IMR-90 (cell line): ENCODE measurements around the gene RAPGEF1. TPM values are rescaled to one million over a fixed set of nuclear protein-coding genes. Genes with fewer than 3 reads are reported as not detected.

ENCODE experiments used
- ATAC-seq: fragments of 200-7000 bp; cut with Tn5 transposase; 2 replicates; pipeline ENCODE4 v1.9.1; 2020; ENCODE audit warnings: low read depth, mild to moderate bottlenecking, moderate library complexity
- BruUV-seq: library from RNA; stranded (reverse); fragments of 400-500 nt; replicated peaks from 2 replicates; lab custom pipeline; 2021; lab: Mats Ljungman, UMichigan
- CTCF ChIA-PET: fragments of 300-600 bp; formaldehyde crosslinking; extraction: SDS; loops from one replicate; lab custom pipeline; 2021; ENCODE audit warnings: antibody characterized with exemption; lab: Yijun Ruan, JAX
- POLR2A ChIA-PET: fragments of 300-600 bp; sonication (Branson Sonifier 250); formaldehyde crosslinking; loops from one replicate; lab custom pipeline; 2022; ENCODE audit warnings: antibody characterized with exemption; ENCODE audit not compliant: unreplicated experiment; lab: Charles Lee
- DNase-seq: peaks from one replicate; pipeline ENCODE4 v3.0.0; 2013
- H2AFZ ChIP-seq: replicated peaks from 2 replicates; pipeline ENCODE3; 2013; ENCODE audit warnings: low read length, mild to moderate bottlenecking; ENCODE audit not compliant: poor library complexity
- H2AK5ac ChIP-seq: 2 replicates; pipeline ENCODE4 v1.6.1; 2013; ENCODE audit warnings: low read depth, low read length, inconsistent platforms
- H2AK9ac ChIP-seq: replicated peaks from 2 replicates; pipeline ENCODE3; 2013; ENCODE audit warnings: mild to moderate bottlenecking, low read depth, low read length, moderate library complexity; ENCODE audit not compliant: poor library complexity
- H2BK120ac ChIP-seq: 2 replicates; pipeline ENCODE4 v1.6.1; 2013; ENCODE audit warnings: low read depth, low read length, inconsistent platforms
- H2BK15ac ChIP-seq: 3 replicates; pipeline ENCODE4 v1.6.1; 2013; ENCODE audit warnings: low read depth, low read length, inconsistent platforms
- H2BK20ac ChIP-seq: 2 replicates; pipeline ENCODE4 v1.6.1; 2013; ENCODE audit warnings: low read depth, mild to moderate bottlenecking, inconsistent platforms, low read length, moderate library complexity
- H2BK5ac ChIP-seq: 2 replicates; pipeline ENCODE4 v1.6.1; 2013; ENCODE audit warnings: mild to moderate bottlenecking, low read depth, low read length, inconsistent platforms; ENCODE audit not compliant: poor library complexity, severe bottlenecking
- H3K14ac ChIP-seq: replicated peaks from 2 replicates; pipeline ENCODE4 v1.6.1; 2013; ENCODE audit warnings: low read depth, low read length, inconsistent platforms
- H3K18ac ChIP-seq: 2 replicates; pipeline ENCODE4 v1.6.1; 2013; ENCODE audit warnings: low read depth, low read length, control low read depth
- H3K23ac ChIP-seq: 2 replicates; pipeline ENCODE4 v1.6.1; 2013; ENCODE audit warnings: low read depth, low read length, inconsistent platforms
- H3K27ac ChIP-seq: 2 replicates; pipeline ENCODE4 v1.5.1; 2013; ENCODE audit warnings: mild to moderate bottlenecking, control low read depth, low read length; ENCODE audit not compliant: insufficient read depth
- H3K27me3 ChIP-seq: 2 replicates; pipeline ENCODE4 v1.6.1; 2013; ENCODE audit warnings: low read length; ENCODE audit not compliant: control insufficient read depth, insufficient read depth
- H3K36me3 ChIP-seq: 2 replicates; pipeline ENCODE4 v1.6.1; 2013; ENCODE audit warnings: low read length, mixed read lengths; ENCODE audit not compliant: control insufficient read depth, insufficient read depth
- H3K4ac ChIP-seq: 2 replicates; pipeline ENCODE4 v1.6.1; 2013; ENCODE audit warnings: low read depth, low read length, inconsistent platforms
- H3K4me1 ChIP-seq: 2 replicates; pipeline ENCODE4 v1.6.1; 2013; ENCODE audit warnings: low read length, mixed read lengths; ENCODE audit not compliant: control insufficient read depth, insufficient read depth
- H3K4me2 ChIP-seq: 2 replicates; pipeline ENCODE4 v1.6.1; 2013; ENCODE audit warnings: low read depth, mild to moderate bottlenecking, control low read depth, low read length, moderate library complexity
- H3K4me3 ChIP-seq: 2 replicates; pipeline ENCODE4 v1.5.1; 2013; ENCODE audit warnings: low read depth, mild to moderate bottlenecking, control low read depth, low read length, moderate library complexity; ENCODE audit not compliant: insufficient read depth
- H3K56ac ChIP-seq: 2 replicates; pipeline ENCODE4 v1.6.1; 2013; ENCODE audit warnings: low read length, inconsistent platforms; ENCODE audit not compliant: insufficient read depth; ENCODE audit errors: extremely low read depth
- H3K79me1 ChIP-seq, 2 experiments: 2 replicates each; pipeline ENCODE4 v1.6.1; 2013; ENCODE audit warnings: low read length in 2 of 2, inconsistent platforms in 1 of 2, low read depth in 1 of 2
- H3K9ac ChIP-seq: 2 replicates; pipeline ENCODE4 v1.6.1; 2013; ENCODE audit warnings: low read depth, low read length, control low read depth
- H3K9me1 ChIP-seq: 2 replicates; pipeline ENCODE4 v1.6.1; 2013; ENCODE audit warnings: low read length, inconsistent platforms; ENCODE audit not compliant: insufficient read depth
- H3K9me3 ChIP-seq: 2 replicates; pipeline ENCODE4 v1.6.1; 2013; ENCODE audit warnings: low read length; ENCODE audit not compliant: control insufficient read depth, insufficient read depth
- H4K20me1 ChIP-seq: 2 replicates; pipeline ENCODE4 v1.6.1; 2013; ENCODE audit warnings: low read length, inconsistent platforms; ENCODE audit not compliant: insufficient read depth
- H4K5ac ChIP-seq: 2 replicates; pipeline ENCODE4 v1.6.1; 2013; ENCODE audit warnings: mild to moderate bottlenecking, low read depth, low read length, control low read depth
- H4K8ac ChIP-seq, 2 experiments: 2 replicates each; pipeline ENCODE4 v1.6.1; 2013; ENCODE audit warnings: low read depth in 2 of 2, low read length in 2 of 2, control low read depth in 1 of 2, inconsistent platforms in 1 of 2
- H4K91ac ChIP-seq: 2 replicates; pipeline ENCODE4 v1.6.1; 2013; ENCODE audit warnings: low read depth, low read length, inconsistent platforms; ENCODE audit not compliant: insufficient read depth
- BHLHE40 ChIP-seq: fragments of 150-350 bp; IDR thresholded peaks from 2 replicates; pipeline ENCODE4 v1.6.1; 2016; ENCODE audit warnings: mild to moderate bottlenecking, low read depth, low read length
- CEBPB ChIP-seq: IDR thresholded peaks from 2 replicates; pipeline ENCODE4 v1.6.1; 2012; ENCODE audit warnings: low read depth, low read length, improper control_type of control experiment
- FOS ChIP-seq: fragments of 150-350 bp; IDR thresholded peaks from 2 replicates; pipeline ENCODE4 v1.6.1; 2016; ENCODE audit warnings: low read depth, low read length
- MAFK ChIP-seq: IDR thresholded peaks from 2 replicates; pipeline ENCODE4 v1.6.1; 2012; ENCODE audit warnings: low read depth, low read length, improper control_type of control experiment
- MAZ ChIP-seq: IDR thresholded peaks from 2 replicates; pipeline ENCODE4 v1.6.1; 2012; ENCODE audit warnings: low read depth, mild to moderate bottlenecking, low read length, improper control_type of control experiment, moderate library complexity, borderline replicate concordance
- NFE2L2 ChIP-seq: fragments of 150-350 bp; IDR thresholded peaks from 2 replicates; pipeline ENCODE4 v1.6.1; 2016; ENCODE audit warnings: low read depth, mild to moderate bottlenecking, low read length
- POLR2A ChIP-seq: IDR thresholded peaks from 2 replicates; pipeline ENCODE4 v1.6.1; 2012; ENCODE audit warnings: mild to moderate bottlenecking, low read depth, low read length
- RAD21 ChIP-seq: IDR thresholded peaks from 2 replicates; pipeline ENCODE4 v1.6.1; 2012; ENCODE audit warnings: low read length, improper control_type of control experiment
- RCOR1 ChIP-seq: IDR thresholded peaks from 2 replicates; pipeline ENCODE4 v1.6.1; 2012; ENCODE audit warnings: mild to moderate bottlenecking, low read length, improper control_type of control experiment; ENCODE audit not compliant: insufficient replicate concordance
- RFX5 ChIP-seq: IDR thresholded peaks from 2 replicates; pipeline ENCODE4 v1.8.0; 2012; ENCODE audit warnings: low read depth, mild to moderate bottlenecking, low read length, moderate library complexity
- WGBS, 2 experiments: methylation state at CpG; one replicate each; pipeline versions ENCODE4 v1.1.5 to v1.1.7; 2013; ENCODE audit warnings: missing lambda C conversion rate in 2 of 2; ENCODE audit not compliant: insufficient read length in 1 of 2; ENCODE audit errors: extremely low coverage in 2 of 2; 5-methylcytosine and 5-hydroxymethylcytosine counted together
- dilution Hi-C: fragments of 300-500 bp; cut with HindIII; formaldehyde crosslinking; loops from one replicate; pipeline ENCODE4 v1.14.3; 2018; ENCODE audit warnings: low sequenced_read_pairs; ENCODE audit not compliant: unreplicated experiment
- in situ Hi-C: fragments of 300-500 bp; cut with MboI; formaldehyde crosslinking; loops from 3 replicates; pipeline ENCODE4 v1.14.3; 2019; ENCODE audit warnings: low sequenced_read_pairs, inconsistent platforms, mixed read lengths
- intact Hi-C: fragments of 100-400 bp; cut with micrococcal nuclease; formaldehyde crosslinking; loops from 2 replicates; pipeline ENCODE4 v1.10.0; 2022
- polyA plus RNA-seq, 3 experiments: library from polyadenylated mRNA; depleted of rRNA; stranded (reverse); fragments of >200 nt; gene quantifications; 2 replicates each; pipeline ENCODE4 v1.2.3, GENCODE V29; 2012; ENCODE audit warnings: low replicate concordance in 1 of 3
- total RNA-seq: library from RNA; depleted of rRNA; stranded (reverse); fragments of >200 nt; gene quantifications from 2 replicates; pipeline ENCODE4 v1.2.3, GENCODE V29; 2012
- TF ChIP-seq, protein P1 (sequence below): conservative IDR thresholded peaks from 2 replicates; pipeline ENCODE4 v1.5.1; 2012; ENCODE audit warnings: mild to moderate bottlenecking, low read depth, low read length, improper control_type of control experiment
- TF ChIP-seq, protein P2 (sequence below): fragments of 150-350 bp; IDR thresholded peaks from 2 replicates; pipeline ENCODE4 v1.6.1; 2016; ENCODE audit warnings: low read depth, mild to moderate bottlenecking, low read length, moderate library complexity, borderline replicate concordance

RAPGEF1 gene
- total and polyA plus RNA-seq, 2 of the 4 experiments (the other 2 are of a cell fraction), result 13.1 to 22.3 TPM

DNA sequence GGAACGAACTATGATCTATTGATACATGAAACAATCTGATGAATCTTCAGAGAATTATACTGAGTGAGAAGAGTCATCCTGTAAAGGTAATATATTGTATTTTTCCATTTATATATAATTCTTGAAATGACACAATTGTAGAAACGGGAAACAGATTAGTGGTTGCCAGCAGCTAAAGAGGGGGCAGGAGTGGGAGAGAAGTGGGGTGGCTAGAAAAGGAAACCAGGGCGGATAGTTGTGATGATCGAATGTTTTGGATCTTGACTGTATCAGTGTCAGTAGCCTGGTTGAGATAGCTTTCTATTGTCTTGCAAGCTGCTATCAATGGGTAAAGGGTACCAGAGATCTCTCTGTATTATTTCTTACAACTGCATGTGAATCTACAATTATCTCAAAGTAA, 17.7 kb upstream of the RAPGEF1 start:
- Histone ChIP-seq H2BK120ac (no peak overlapping the region), H2AK9ac (no peak overlapping the region), H3K79me1 (no peaks in the 10 kb centered on the region), H4K20me1 (peaks cover 3% of the 10 kb centered on the region; the same call in 1 of the 2 replicates), H2AFZ (no peak overlapping the region), H3K27me3 (peaks cover 22% of the 10 kb centered on the region), H3K14ac (no peak overlapping the region), H3K9me3 (no peaks in the 10 kb centered on the region), H3K36me3 (no peaks in the 10 kb centered on the region), H2BK5ac (no peak overlapping the region), H3K56ac (no peak overlapping the region), H2AK5ac (no peak overlapping the region), H3K4ac (no peak overlapping the region), H3K27ac (no peak overlapping the region), H3K4me1 (peaks cover 2% of the 10 kb centered on the region; the same call in 1 of the 2 replicates), H3K23ac (no peak overlapping the region), H3K9ac (no peak overlapping the region), H4K91ac (no peak overlapping the region), H3K4me2 (no peak overlapping the region), H4K8ac (no peak overlapping the region), H3K18ac (no peak overlapping the region), H2BK20ac (no peak overlapping the region), H4K5ac (no peak overlapping the region), H3K9me1 (no peaks in the 10 kb centered on the region), H2BK15ac (no peak overlapping the region), H3K4me3 (no peak overlapping the region)
- WGBS, 2 experiments, result no CpG with 5 or more reads among the region's 4 CpGs
- POLR2A ChIA-PET, result interaction anchor here (0.7 kb wide), 1 partner anchor 507 kb away, joined by 3 read pairs; no protein-coding TSS in a partner anchor
- no TSS peak for BruUV-seq
- intact Hi-C loops (loop anchor here (5.0 kb wide), 1 partner anchor 820 kb away; no protein-coding TSS in a partner anchor), in situ Hi-C loops (no loop called here), dilution Hi-C loops (no loop called here)
- DNase-seq (no peak), ATAC-seq (no peak)
- CTCF ChIA-PET, result interaction anchor here (0.6 to 3.3 kb wide), 8 partner anchors 47 to 512 kb away, joined by 3 to 19 read pairs (median 3); no protein-coding TSS in a partner anchor
- TF ChIP-seq RCOR1 (no peak), RAD21 (no peak), NFE2L2 (no peak), MAZ (no peak), CEBPB (no peak), BHLHE40 (no peak), RFX5 (no peak), FOS (no peak), POLR2A (no peak), MAFK (no peak)
- TF ChIP-seq, protein P1, sequence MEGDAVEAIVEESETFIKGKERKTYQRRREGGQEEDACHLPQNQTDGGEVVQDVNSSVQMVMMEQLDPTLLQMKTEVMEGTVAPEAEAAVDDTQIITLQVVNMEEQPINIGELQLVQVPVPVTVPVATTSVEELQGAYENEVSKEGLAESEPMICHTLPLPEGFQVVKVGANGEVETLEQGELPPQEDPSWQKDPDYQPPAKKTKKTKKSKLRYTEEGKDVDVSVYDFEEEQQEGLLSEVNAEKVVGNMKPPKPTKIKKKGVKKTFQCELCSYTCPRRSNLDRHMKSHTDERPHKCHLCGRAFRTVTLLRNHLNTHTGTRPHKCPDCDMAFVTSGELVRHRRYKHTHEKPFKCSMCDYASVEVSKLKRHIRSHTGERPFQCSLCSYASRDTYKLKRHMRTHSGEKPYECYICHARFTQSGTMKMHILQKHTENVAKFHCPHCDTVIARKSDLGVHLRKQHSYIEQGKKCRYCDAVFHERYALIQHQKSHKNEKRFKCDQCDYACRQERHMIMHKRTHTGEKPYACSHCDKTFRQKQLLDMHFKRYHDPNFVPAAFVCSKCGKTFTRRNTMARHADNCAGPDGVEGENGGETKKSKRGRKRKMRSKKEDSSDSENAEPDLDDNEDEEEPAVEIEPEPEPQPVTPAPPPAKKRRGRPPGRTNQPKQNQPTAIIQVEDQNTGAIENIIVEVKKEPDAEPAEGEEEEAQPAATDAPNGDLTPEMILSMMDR, result no peak
- TF ChIP-seq, protein P2, sequence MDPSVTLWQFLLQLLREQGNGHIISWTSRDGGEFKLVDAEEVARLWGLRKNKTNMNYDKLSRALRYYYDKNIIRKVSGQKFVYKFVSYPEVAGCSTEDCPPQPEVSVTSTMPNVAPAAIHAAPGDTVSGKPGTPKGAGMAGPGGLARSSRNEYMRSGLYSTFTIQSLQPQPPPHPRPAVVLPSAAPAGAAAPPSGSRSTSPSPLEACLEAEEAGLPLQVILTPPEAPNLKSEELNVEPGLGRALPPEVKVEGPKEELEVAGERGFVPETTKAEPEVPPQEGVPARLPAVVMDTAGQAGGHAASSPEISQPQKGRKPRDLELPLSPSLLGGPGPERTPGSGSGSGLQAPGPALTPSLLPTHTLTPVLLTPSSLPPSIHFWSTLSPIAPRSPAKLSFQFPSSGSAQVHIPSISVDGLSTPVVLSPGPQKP, result no peak
